BLaER1 (cell line): ENCODE measurements around the gene USP49.

Experiments used
- H3K27ac ChIP-seq: shearing (Covaris generic); formaldehyde crosslinking; 2 replicates; pipeline ENCODE4 v1.8.1; 2022
- H3K27me3 ChIP-seq: shearing (Covaris generic); formaldehyde crosslinking; 2 replicates; pipeline ENCODE4 v1.8.1; 2022
- H3K36me3 ChIP-seq: shearing (Covaris generic); formaldehyde crosslinking; 2 replicates; pipeline ENCODE4 v1.8.1; 2022
- H3K4me1 ChIP-seq: shearing (Covaris generic); formaldehyde crosslinking; 2 replicates; pipeline ENCODE4 v1.8.1; 2022
- H3K4me2 ChIP-seq: shearing (Covaris generic); formaldehyde crosslinking; 2 replicates; pipeline ENCODE4 v1.8.1; 2022
- H3K4me3 ChIP-seq: shearing (Covaris generic); formaldehyde crosslinking; 2 replicates; pipeline ENCODE4 v1.8.1; 2022
- H3K9ac ChIP-seq: shearing (Covaris generic); formaldehyde crosslinking; 2 replicates; pipeline ENCODE4 v1.8.1; 2022
- H3K9me3 ChIP-seq: shearing (Covaris generic); formaldehyde crosslinking; 2 replicates; pipeline ENCODE4 v1.8.1; 2022
- H4K20me1 ChIP-seq: shearing (Covaris generic); formaldehyde crosslinking; 2 replicates; pipeline ENCODE4 v1.8.1; 2022
- Cebpa-rat ChIP-seq: shearing (Covaris generic); IDR thresholded peaks from 2 replicates; pipeline ENCODE4 v1.8.1; 2022

The USP49 gene

GRCh38 chr6:41843178-41843577 is 52.0 kb downstream of the USP49 start:
- Histone ChIP-seq H3K9me3 (no peaks in the 10 kb centered on the region), H3K36me3 (peaks cover 52% of the 10 kb centered on the region), H3K27ac (no peak overlapping the region), H4K20me1 (peaks cover 4% of the 10 kb centered on the region; the same call in 1 of the 2 replicates), H3K4me2 (no peak overlapping the region), H3K4me1 (peaks cover 18% of the 10 kb centered on the region), H3K9ac (no peak overlapping the region), H3K27me3 (no peaks in the 10 kb centered on the region), H3K4me3 (no peak overlapping the region)
- TF ChIP-seq Cebpa-rat, result no peak

- TF ChIP-seq Cebpa-rat, result no peak
- Histone ChIP-seq H3K36me3 (peaks cover 52% of the 10 kb centered on the region), H3K4me1 (peaks cover 36% of the 10 kb centered on the region), H3K4me3 (no peak overlapping the region), H3K27me3 (no peaks in the 10 kb centered on the region), H3K9ac (no peak overlapping the region), H3K27ac (no peak overlapping the region), H3K4me2 (no peak overlapping the region), H3K9me3 (peaks cover 10% of the 10 kb centered on the region), H4K20me1 (peaks cover 8% of the 10 kb centered on the region; the same call in 1 of the 2 replicates)
These were observed 54.8 kb downstream of the USP49 start for GRCh38 chr6:41840326-41840725.

GRCh38 chr6:41836660-41837052 is 58.5 kb downstream of the USP49 start:
- H3K36me3 ChIP-seq, result peaks cover 55% of the 10 kb centered on the region
- peaks cover 8% of the 10 kb centered on the region; the same call in 1 of the 2 replicates for H4K20me1 ChIP-seq
- no peak overlapping the region for H3K9ac ChIP-seq
- TF ChIP-seq Cebpa-rat, result no peak
- H3K4me1 ChIP-seq, result peaks cover 37% of the 10 kb centered on the region
- H3K9me3 ChIP-seq, result peaks cover 10% of the 10 kb centered on the region
- no peak overlapping the region for H3K27ac ChIP-seq
- no peak overlapping the region for H3K4me3 ChIP-seq
- peak overlapping the region; percentile 61 for H3K4me2 ChIP-seq
- no peaks in the 10 kb centered on the region for H3K27me3 ChIP-seq

GRCh38 chr6:41836022-41836659 is 59.0 kb downstream of the USP49 start:
- Histone ChIP-seq H3K9me3 (peaks cover 10% of the 10 kb centered on the region), H3K4me3 (no peak overlapping the region), H3K36me3 (peaks cover 54% of the 10 kb centered on the region), H3K4me1 (peaks cover 37% of the 10 kb centered on the region), H3K4me2 (peak overlapping the region; percentile 61), H4K20me1 (peaks cover 8% of the 10 kb centered on the region; the same call in 1 of the 2 replicates), H3K27ac (peak overlapping the region; percentile 58), H3K9ac (0 out of 2 replicates have a peak overlapping the region, but pooled peaks have one; percentile 11), H3K27me3 (no peaks in the 10 kb centered on the region)
- no peak for TF ChIP-seq Cebpa-rat

- Histone ChIP-seq H3K9ac (no peak overlapping the region), H3K27me3 (no peaks in the 10 kb centered on the region), H3K4me3 (no peak overlapping the region), H4K20me1 (no peaks in the 10 kb centered on the region; the same call in 1 of the 2 replicates), H3K9me3 (peaks cover 5% of the 10 kb centered on the region), H3K4me2 (no peak overlapping the region), H3K4me1 (peaks cover 17% of the 10 kb centered on the region), H3K36me3 (peaks cover 61% of the 10 kb centered on the region), H3K27ac (no peak overlapping the region)
- no peak for TF ChIP-seq Cebpa-rat
These were observed 62.9 kb downstream of the USP49 start for GRCh38 chr6:41832263-41832662.

- H3K4me2 ChIP-seq, result no peak overlapping the region
- no peaks in the 10 kb centered on the region for H3K9me3 ChIP-seq
- H3K4me3 ChIP-seq, result no peak overlapping the region
- no peak overlapping the region for H3K27ac ChIP-seq
- peaks cover 22% of the 10 kb centered on the region; the same call in 1 of the 2 replicates for H4K20me1 ChIP-seq
- TF ChIP-seq Cebpa-rat, result no peak
- H3K36me3 ChIP-seq, result peaks cover 42% of the 10 kb centered on the region
- no peaks in the 10 kb centered on the region for H3K4me1 ChIP-seq
- H3K27me3 ChIP-seq, result no peaks in the 10 kb centered on the region
- H3K9ac ChIP-seq, result no peak overlapping the region
These were observed 68.7 kb downstream of the USP49 start for GRCh38 chr6:41826343-41827022.

- no peak overlapping the region for H3K4me2 ChIP-seq
- no peak overlapping the region for H3K27ac ChIP-seq
- no peak overlapping the region for H3K4me3 ChIP-seq
- H3K4me1 ChIP-seq, result no peaks in the 10 kb centered on the region
- H4K20me1 ChIP-seq, result peaks cover 27% of the 10 kb centered on the region; the same call in 1 of the 2 replicates
- H3K27me3 ChIP-seq, result no peaks in the 10 kb centered on the region
- H3K9me3 ChIP-seq, result no peaks in the 10 kb centered on the region
- H3K9ac ChIP-seq, result no peak overlapping the region
- H3K36me3 ChIP-seq, result peaks cover 33% of the 10 kb centered on the region
- no peak for TF ChIP-seq Cebpa-rat
These were observed 70.3 kb downstream of the USP49 start for GRCh38 chr6:41824571-41825569.

GRCh38 chr6:41823178-41823577 is 72.0 kb downstream of the USP49 start:
- peaks cover 35% of the 10 kb centered on the region for H3K36me3 ChIP-seq
- no peaks in the 10 kb centered on the region for H3K27me3 ChIP-seq
- no peak for TF ChIP-seq Cebpa-rat
- H3K9ac ChIP-seq, result no peak overlapping the region
- no peak overlapping the region for H3K27ac ChIP-seq
- peaks cover 27% of the 10 kb centered on the region; the same call in 1 of the 2 replicates for H4K20me1 ChIP-seq
- H3K4me1 ChIP-seq, result no peaks in the 10 kb centered on the region
- no peaks in the 10 kb centered on the region for H3K9me3 ChIP-seq
- no peak overlapping the region for H3K4me3 ChIP-seq
- no peak overlapping the region for H3K4me2 ChIP-seq

GRCh38 chr6:41822021-41822420 is 73.2 kb downstream of the USP49 start:
- H3K27ac ChIP-seq, result no peak overlapping the region
- no peaks in the 10 kb centered on the region for H3K27me3 ChIP-seq
- no peak overlapping the region for H3K4me2 ChIP-seq
- no peak overlapping the region for H3K4me3 ChIP-seq
- H3K9ac ChIP-seq, result no peak overlapping the region
- TF ChIP-seq Cebpa-rat, result no peak
- peaks cover 28% of the 10 kb centered on the region; the same call in 1 of the 2 replicates for H4K20me1 ChIP-seq
- H3K36me3 ChIP-seq, result peaks cover 43% of the 10 kb centered on the region
- no peaks in the 10 kb centered on the region for H3K9me3 ChIP-seq
- H3K4me1 ChIP-seq, result no peaks in the 10 kb centered on the region
